DMS114 treated with DMSO at 0.1 percent for 48 hours (cell line): Measurements from ENCODE around the gene CCR8.
"Not testable (repeated sequence)": the region's sequence is repeated elsewhere in the genome, so short reads cannot be mapped to it uniquely, and the experiment has no call there.

Experiments
- DNase-seq: peaks from one replicate; lab custom pipeline; 2025; ENCODE audit not compliant: unreplicated experiment; lab: John Stamatoyannopoulos, UW

CCR8 gene

GRCh38 chr3:39313289-39313688 is 16.2 kb upstream of the CCR8 start:
- DNase-seq = no peak

- DNase-seq = no peak
Observed at GRCh38 chr3:39315420-39315819, 14.1 kb upstream of the CCR8 start.

- DNase-seq = no peak
Observed at GRCh38 chr3:39317571-39318169, 11.8 kb upstream of the CCR8 start.

GRCh38 chr3:39318301-39318700 is 11.2 kb upstream of the CCR8 start:
- DNase-seq = no peak

GRCh38 chr3:39319249-39319648 is 10.3 kb upstream of the CCR8 start:
- no peak for DNase-seq

- DNase-seq = not testable (repeated sequence)
Observed at GRCh38 chr3:39321574-39321983, 7.9 kb upstream of the CCR8 start.

GRCh38 chr3:39322209-39322715 is 7.2 kb upstream of the CCR8 start:
- DNase-seq = not testable (repeated sequence)

GRCh38 chr3:39322936-39323335 is 6.6 kb upstream of the CCR8 start:
- no peak for DNase-seq

- DNase-seq = no peak
Observed at GRCh38 chr3:39323494-39323893, 6.0 kb upstream of the CCR8 start.

- DNase-seq = no peak
Observed at GRCh38 chr3:39325236-39325635, 4.3 kb upstream of the CCR8 start.

GRCh38 chr3:39327053-39327745 is 2.3 kb upstream of the CCR8 start:
- DNase-seq = no peak

GRCh38 chr3:39327746-39328349 is 1.7 kb upstream of the CCR8 start:
- no peak for DNase-seq

GRCh38 chr3:39330824-39331223 is 1.3 kb downstream of the CCR8 start:
- DNase-seq = no peak

- no peak for DNase-seq
Observed at GRCh38 chr3:39332525-39332924, 3.0 kb downstream of the CCR8 start.

GRCh38 chr3:39333607-39334006 is 4.1 kb downstream of the CCR8 start:
- DNase-seq = no peak

GRCh38 chr3:39334205-39334604 is 4.7 kb downstream of the CCR8 start:
- no peak for DNase-seq

GRCh38 chr3:39338201-39338600 is 8.7 kb downstream of the CCR8 start:
- DNase-seq = no peak

GRCh38 chr3:39339086-39339485 is 9.6 kb downstream of the CCR8 start:
- no peak for DNase-seq

GRCh38 chr3:39343076-39343717 is 13.7 kb downstream of the CCR8 start:
- no peak for DNase-seq

- DNase-seq = no peak
Observed at GRCh38 chr3:39343760-39344159, 14.3 kb downstream of the CCR8 start.

GRCh38 chr3:39344746-39345344 is 15.3 kb downstream of the CCR8 start:
- no peak for DNase-seq
